Measurements from ENCODE around the gene EMP2. TPM values are rescaled to one million over a fixed set of nuclear protein-coding genes. Genes with fewer than 3 reads are reported as not detected.

The EMP2 gene
- total RNA-seq, 1 experiment from 2014 or later, result 198 TPM

DNA sequence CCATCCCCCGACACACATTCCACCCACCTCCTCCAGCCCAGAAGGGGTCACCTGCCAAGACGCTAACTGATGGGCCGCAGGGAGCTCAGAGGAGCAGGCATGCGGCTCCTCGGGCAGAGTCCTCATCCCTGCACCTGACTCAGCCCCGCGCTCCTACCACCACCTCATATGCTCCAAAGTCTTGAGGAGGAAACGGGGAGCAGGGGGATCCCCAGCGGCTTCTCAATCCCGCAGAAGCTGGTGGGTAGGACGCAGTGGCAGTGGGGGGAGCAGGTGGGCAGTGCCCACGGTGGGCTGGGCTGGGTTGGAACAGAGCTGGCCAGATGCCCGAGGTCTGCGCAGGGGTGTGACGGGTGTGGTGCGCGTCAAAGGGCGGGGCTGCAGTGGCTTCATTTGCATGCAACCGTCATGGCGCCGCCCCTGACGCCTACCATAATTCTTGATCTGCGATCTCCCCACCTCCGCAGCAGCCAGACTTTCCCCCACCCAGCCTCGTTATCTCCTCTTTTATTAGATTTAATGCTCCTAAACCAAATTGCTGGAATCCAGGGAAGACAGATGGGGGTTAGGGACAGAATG lies 39.0 kb upstream of the EMP2 start:
- Mint-ChIP-seq H3K27ac (ENCODE audit: unreplicated experiment) (peak overlapping the region; percentile 93), H3K27me3 (ENCODE audit: insufficient read depth, unreplicated experiment) (no peaks in the 10 kb centered on the region), H3K4me1 (ENCODE audit: low read depth, unreplicated experiment) (peaks cover 23% of the 10 kb centered on the region), H3K9me3 (ENCODE audit: unreplicated experiment) (peaks cover 2% of the 10 kb centered on the region), H3K4me3 (ENCODE audit: unreplicated experiment) (peak overlapping the region; percentile 82), H3K36me3 (ENCODE audit: insufficient read depth, unreplicated experiment) (peaks cover 11% of the 10 kb centered on the region)
- ChIA-PET CTCF (interaction anchor here (0.8 kb wide), 1 partner anchor 10 kb away, joined by 3 read pairs; no protein-coding TSS in a partner anchor), POLR2A (interaction anchor here (0.9 kb wide), 2 partner anchors 16 to 39 kb away, joined by 3 read pairs; partner anchors contain the start of gene EMP2)
- intact Hi-C loops (cut with micrococcal nuclease; ENCODE audit: unreplicated experiment), result no loop called here
- TF ChIP-seq, protein P1, sequence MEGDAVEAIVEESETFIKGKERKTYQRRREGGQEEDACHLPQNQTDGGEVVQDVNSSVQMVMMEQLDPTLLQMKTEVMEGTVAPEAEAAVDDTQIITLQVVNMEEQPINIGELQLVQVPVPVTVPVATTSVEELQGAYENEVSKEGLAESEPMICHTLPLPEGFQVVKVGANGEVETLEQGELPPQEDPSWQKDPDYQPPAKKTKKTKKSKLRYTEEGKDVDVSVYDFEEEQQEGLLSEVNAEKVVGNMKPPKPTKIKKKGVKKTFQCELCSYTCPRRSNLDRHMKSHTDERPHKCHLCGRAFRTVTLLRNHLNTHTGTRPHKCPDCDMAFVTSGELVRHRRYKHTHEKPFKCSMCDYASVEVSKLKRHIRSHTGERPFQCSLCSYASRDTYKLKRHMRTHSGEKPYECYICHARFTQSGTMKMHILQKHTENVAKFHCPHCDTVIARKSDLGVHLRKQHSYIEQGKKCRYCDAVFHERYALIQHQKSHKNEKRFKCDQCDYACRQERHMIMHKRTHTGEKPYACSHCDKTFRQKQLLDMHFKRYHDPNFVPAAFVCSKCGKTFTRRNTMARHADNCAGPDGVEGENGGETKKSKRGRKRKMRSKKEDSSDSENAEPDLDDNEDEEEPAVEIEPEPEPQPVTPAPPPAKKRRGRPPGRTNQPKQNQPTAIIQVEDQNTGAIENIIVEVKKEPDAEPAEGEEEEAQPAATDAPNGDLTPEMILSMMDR (IDR thresholded peaks at IDR 0.05; ENCODE audit: insufficient read depth in 1 of 2, low read depth in 1 of 2, low read length in 1 of 2, severe bottlenecking in 1 of 2, unreplicated experiment in 1 of 2), result no peak
- no peak for DNase-seq
- Histone ChIP-seq H3K27me3 (replicated peaks; ENCODE audit: control insufficient read depth, insufficient read depth, low read length) (no peaks in the 10 kb centered on the region), H3K4me3 (ENCODE audit: low read depth, low read length) (no peak overlapping the region), H3K9me3 (no peaks in the 10 kb centered on the region), H3K4me1 (peaks cover 68% of the 10 kb centered on the region), H3K36me3 (ENCODE audit: control insufficient read depth, insufficient read depth, low read length) (no peaks in the 10 kb centered on the region)
- no TSS peak for BruUV-seq (replicated peaks)

- peaks cover 11% of the 10 kb centered on the region for H3K36me3 Mint-ChIP-seq (ENCODE audit: insufficient read depth, unreplicated experiment)
- H3K9me3 Mint-ChIP-seq (ENCODE audit: unreplicated experiment), result no peaks in the 10 kb centered on the region
- intact Hi-C loops (cut with micrococcal nuclease; ENCODE audit: unreplicated experiment), result no loop called here
- H3K27me3 Mint-ChIP-seq (ENCODE audit: insufficient read depth, unreplicated experiment), result no peaks in the 10 kb centered on the region
- no peaks in the 10 kb centered on the region for H3K9me3 ChIP-seq
- no peaks in the 10 kb centered on the region for H3K27me3 ChIP-seq (replicated peaks; ENCODE audit: control insufficient read depth, insufficient read depth, low read length)
- H3K36me3 ChIP-seq (ENCODE audit: control insufficient read depth, insufficient read depth, low read length), result no peaks in the 10 kb centered on the region
- peaks cover 22% of the 10 kb centered on the region for H3K4me1 Mint-ChIP-seq (ENCODE audit: low read depth, unreplicated experiment)
- BruUV-seq (replicated peaks), result no TSS peak
- DNase-seq, result no peak
- ChIA-PET CTCF (interaction anchor here (0.8 kb wide), 1 partner anchor 11 kb away, joined by 3 read pairs; no protein-coding TSS in a partner anchor), POLR2A (interaction anchor here (0.6 kb wide), 1 partner anchor 37 kb away, joined by 3 read pairs; no protein-coding TSS in a partner anchor)
- peak overlapping the region; percentile 93 for H3K27ac Mint-ChIP-seq (ENCODE audit: unreplicated experiment)
- TF ChIP-seq, protein P1 (IDR thresholded peaks at IDR 0.05; ENCODE audit: insufficient read depth in 1 of 2, low read depth in 1 of 2, low read length in 1 of 2, severe bottlenecking in 1 of 2, unreplicated experiment in 1 of 2), result no peak
- peaks cover 64% of the 10 kb centered on the region for H3K4me1 ChIP-seq
- no peak overlapping the region for H3K4me3 ChIP-seq (ENCODE audit: low read depth, low read length)
- H3K4me3 Mint-ChIP-seq (ENCODE audit: unreplicated experiment), result no peak overlapping the region
Measured at GRCh38 chr16:10618710-10619209, 38.4 kb upstream of the EMP2 start.

- peaks cover 11% of the 10 kb centered on the region for H3K36me3 Mint-ChIP-seq (ENCODE audit: insufficient read depth, unreplicated experiment)
Measured at GRCh38 chr16:10617662-10618420, 37.4 kb upstream of the EMP2 start.

More at GRCh38 chr16:10617662-10618420, 37.4 kb upstream of the EMP2 start:
- H3K4me1 Mint-ChIP-seq (ENCODE audit: low read depth, unreplicated experiment), result peaks cover 22% of the 10 kb centered on the region
- no TSS peak for BruUV-seq (replicated peaks)
- TF ChIP-seq, protein P1 (IDR thresholded peaks at IDR 0.05; ENCODE audit: insufficient read depth in 1 of 2, low read depth in 1 of 2, low read length in 1 of 2, severe bottlenecking in 1 of 2, unreplicated experiment in 1 of 2), result no peak
- intact Hi-C loops (cut with micrococcal nuclease; ENCODE audit: unreplicated experiment), result no loop called here
- H3K27me3 ChIP-seq (replicated peaks; ENCODE audit: control insufficient read depth, insufficient read depth, low read length), result no peaks in the 10 kb centered on the region
- H3K27ac Mint-ChIP-seq (ENCODE audit: unreplicated experiment), result peak overlapping the region; percentile 93
- no peaks in the 10 kb centered on the region for H3K9me3 ChIP-seq
- ChIA-PET POLR2A (interaction anchor here (0.6 kb wide), 1 partner anchor 266 kb away, joined by 3 read pairs; no protein-coding TSS in a partner anchor), CTCF (no interaction called here)
- no peak overlapping the region for H3K4me3 Mint-ChIP-seq (ENCODE audit: unreplicated experiment)
- no peaks in the 10 kb centered on the region for H3K27me3 Mint-ChIP-seq (ENCODE audit: insufficient read depth, unreplicated experiment)
- H3K4me3 ChIP-seq (ENCODE audit: low read depth, low read length), result no peak overlapping the region
- peaks cover 55% of the 10 kb centered on the region for H3K4me1 ChIP-seq
- no peaks in the 10 kb centered on the region for H3K9me3 Mint-ChIP-seq (ENCODE audit: unreplicated experiment)
- DNase-seq, result no peak
- H3K36me3 ChIP-seq (ENCODE audit: control insufficient read depth, insufficient read depth, low read length), result no peaks in the 10 kb centered on the region

All from Caco-2 (cell line).